Measurements from ENCODE around the gene AMIGO2.

Gene AMIGO2

GRCh38 chr12:47067771-47068431, 11.9 kb downstream of the AMIGO2 start:
- TF ChIP-seq CTCF (IDR thresholded peaks at IDR 0.05) = no peak

- no peak for TF ChIP-seq CTCF (IDR thresholded peaks at IDR 0.05)
These were observed 12.6 kb downstream of the AMIGO2 start for GRCh38 chr12:47067176-47067575.

- no peak for TF ChIP-seq CTCF (IDR thresholded peaks at IDR 0.05)
These were observed 13.3 kb downstream of the AMIGO2 start for GRCh38 chr12:47066278-47067025.

- TF ChIP-seq CTCF (IDR thresholded peaks at IDR 0.05) = no peak
These were observed 14.2 kb downstream of the AMIGO2 start for GRCh38 chr12:47065546-47065945.

- TF ChIP-seq CTCF (IDR thresholded peaks at IDR 0.05) = no peak
These were observed 25.1 kb downstream of the AMIGO2 start for GRCh38 chr12:47054659-47055058.

GRCh38 chr12:47053961-47054360, 25.8 kb downstream of the AMIGO2 start:
- no peak for TF ChIP-seq CTCF (IDR thresholded peaks at IDR 0.05)

- TF ChIP-seq CTCF (IDR thresholded peaks at IDR 0.05) = no peak
These were observed 27.5 kb downstream of the AMIGO2 start for GRCh38 chr12:47052274-47052673.
